ENCODE measurements around the gene WDFY2.
"Not testable (repeated sequence)": the region's sequence is repeated elsewhere in the genome, so short reads cannot be mapped to it uniquely, and the experiment has no call there.

Gene WDFY2

GRCh38 chr13:51564671-51565070, 19.6 kb upstream of the WDFY2 start:
- no peak for DNase-seq

- DNase-seq = not testable (repeated sequence)
Observed at GRCh38 chr13:51569001-51569400, 15.3 kb upstream of the WDFY2 start.

GRCh38 chr13:51576754-51577153, 7.5 kb upstream of the WDFY2 start:
- no peak for DNase-seq

GRCh38 chr13:51577690-51578089, 6.6 kb upstream of the WDFY2 start:
- no peak for DNase-seq

GRCh38 chr13:51579676-51580075, 4.6 kb upstream of the WDFY2 start:
- no peak for DNase-seq

- peak; percentile 1 for DNase-seq
Observed at GRCh38 chr13:51581148-51581820, 3.0 kb upstream of the WDFY2 start.

- no peak for DNase-seq
Observed at GRCh38 chr13:51583469-51583874, 790 bp upstream of the WDFY2 start.

- DNase-seq = peak; percentile 44
Observed at GRCh38 chr13:51584731-51585672, 740 bp downstream of the WDFY2 start.

GRCh38 chr13:51585696-51586095, 1.4 kb downstream of the WDFY2 start:
- DNase-seq = peak; percentile 8

- no peak for DNase-seq
Observed at GRCh38 chr13:51587372-51587771, 3.1 kb downstream of the WDFY2 start.

GRCh38 chr13:51588406-51588949, 4.2 kb downstream of the WDFY2 start:
- DNase-seq = no peak

GRCh38 chr13:51589793-51590192, 5.5 kb downstream of the WDFY2 start:
- DNase-seq = no peak

- no peak for DNase-seq
Observed at GRCh38 chr13:51590231-51590970, 6.1 kb downstream of the WDFY2 start.

- DNase-seq = peak; percentile 5
Observed at GRCh38 chr13:51590971-51591627, 6.8 kb downstream of the WDFY2 start.

- DNase-seq = not testable (repeated sequence)
Observed at GRCh38 chr13:51591938-51592337, 7.7 kb downstream of the WDFY2 start.

- DNase-seq = no peak
Observed at GRCh38 chr13:51594432-51594831, 10.2 kb downstream of the WDFY2 start.

- no peak for DNase-seq
Observed at GRCh38 chr13:51595416-51595815, 11.2 kb downstream of the WDFY2 start.

- DNase-seq = no peak
Observed at GRCh38 chr13:51596541-51596940, 12.3 kb downstream of the WDFY2 start.

GRCh38 chr13:51599444-51600176, 15.3 kb downstream of the WDFY2 start:
- DNase-seq = no peak

GRCh38 chr13:51600703-51601102, 16.4 kb downstream of the WDFY2 start:
- DNase-seq = no peak
